Neuron (in vitro differentiated cells): ENCODE results near the gene NBEA.

Experiments
- H2AFZ ChIP-seq: one replicate; pipeline ENCODE4 v1.6.1; 2013; ENCODE audit warnings: low read depth, mild to moderate bottlenecking, inconsistent platforms, low read length, moderate library complexity
- H3K27me3 ChIP-seq: one replicate; pipeline ENCODE4 v1.6.1; 2013; ENCODE audit warnings: low read length; ENCODE audit not compliant: insufficient read depth
- H3K36me3 ChIP-seq: one replicate; pipeline ENCODE4 v1.6.1; 2013; ENCODE audit warnings: low read length; ENCODE audit not compliant: insufficient read depth
- H3K4me1 ChIP-seq: one replicate; pipeline ENCODE4 v1.6.1; 2013; ENCODE audit warnings: low read length; ENCODE audit not compliant: insufficient read depth
- H3K4me3 ChIP-seq: 2 replicates; pipeline ENCODE4 v1.5.1; 2013; ENCODE audit warnings: mild to moderate bottlenecking, low read length, moderate library complexity
- H3K9me3 ChIP-seq: one replicate; pipeline ENCODE4 v1.6.1; 2013; ENCODE audit warnings: low read length

Gene NBEA

DNA sequence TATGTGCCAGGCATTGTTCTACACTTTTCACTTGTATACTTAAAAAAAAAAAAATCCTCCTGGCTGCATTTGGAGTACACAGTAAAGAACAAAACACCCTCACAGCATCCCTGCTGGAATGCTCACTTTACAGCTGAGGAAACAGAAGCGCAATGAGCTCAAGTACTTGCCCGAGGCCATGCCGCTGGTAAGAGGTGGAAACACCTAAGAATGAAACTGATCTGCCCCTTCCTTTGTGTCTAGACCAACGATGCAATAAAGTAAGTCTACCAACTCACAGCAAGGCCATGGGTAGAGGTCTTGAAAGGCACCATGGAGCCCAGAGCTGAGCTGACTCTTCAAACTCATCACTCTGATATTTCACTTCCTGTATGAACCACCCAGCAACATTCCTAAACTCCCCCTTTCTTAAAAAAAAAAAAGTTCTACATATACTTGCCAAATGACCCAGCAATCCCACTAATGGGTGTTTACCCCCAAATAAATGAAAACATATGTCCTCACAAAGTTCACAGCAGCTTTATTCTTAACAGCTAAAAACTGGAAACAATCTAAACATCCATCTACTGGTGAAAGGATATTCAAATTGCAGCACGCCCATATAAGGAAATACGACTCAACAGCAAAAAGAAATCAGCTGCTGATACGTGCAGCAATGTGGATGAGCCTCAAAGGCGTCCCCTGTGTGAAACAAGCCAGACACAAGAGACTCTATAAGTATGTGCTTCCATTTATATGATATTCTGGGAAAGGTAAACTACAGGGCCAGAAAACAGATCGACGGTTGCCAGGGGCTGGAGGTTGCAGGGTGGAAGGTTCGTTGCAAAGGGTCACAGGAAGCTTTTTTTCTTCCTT, 771.1 kb downstream of the NBEA start:
- no peak overlapping the region for H2AFZ ChIP-seq
- no peak overlapping the region for H3K4me3 ChIP-seq
- no peaks in the 10 kb centered on the region for H3K36me3 ChIP-seq
- H3K4me1 ChIP-seq = peaks cover 10% of the 10 kb centered on the region
- no peaks in the 10 kb centered on the region for H3K9me3 ChIP-seq
- H3K27me3 ChIP-seq = no peaks in the 10 kb centered on the region

DNA sequence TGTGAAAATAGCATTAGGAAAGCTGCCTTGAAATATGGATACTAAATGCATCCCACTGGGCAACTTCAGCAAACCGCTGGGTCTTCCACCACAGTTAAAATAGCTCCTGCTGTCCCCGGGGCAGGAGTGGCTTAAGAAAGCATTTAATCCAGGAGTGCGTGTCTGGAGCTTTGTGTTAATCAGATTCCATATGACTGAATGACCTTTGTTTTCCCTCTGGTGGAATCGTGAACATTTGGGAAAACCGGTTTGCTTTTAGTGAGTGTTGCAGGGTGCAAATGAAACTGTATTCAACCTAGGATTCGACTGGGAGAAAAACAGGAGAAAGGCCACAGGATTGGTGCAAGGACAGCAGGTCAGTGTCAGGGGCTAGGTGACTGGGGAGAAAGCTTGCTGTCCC, 772.1 kb downstream of the NBEA start:
- Histone ChIP-seq H3K4me1 (peaks cover 10% of the 10 kb centered on the region), H2AFZ (no peak overlapping the region), H3K4me3 (no peak overlapping the region), H3K9me3 (no peaks in the 10 kb centered on the region), H3K27me3 (no peaks in the 10 kb centered on the region), H3K36me3 (no peaks in the 10 kb centered on the region)

DNA sequence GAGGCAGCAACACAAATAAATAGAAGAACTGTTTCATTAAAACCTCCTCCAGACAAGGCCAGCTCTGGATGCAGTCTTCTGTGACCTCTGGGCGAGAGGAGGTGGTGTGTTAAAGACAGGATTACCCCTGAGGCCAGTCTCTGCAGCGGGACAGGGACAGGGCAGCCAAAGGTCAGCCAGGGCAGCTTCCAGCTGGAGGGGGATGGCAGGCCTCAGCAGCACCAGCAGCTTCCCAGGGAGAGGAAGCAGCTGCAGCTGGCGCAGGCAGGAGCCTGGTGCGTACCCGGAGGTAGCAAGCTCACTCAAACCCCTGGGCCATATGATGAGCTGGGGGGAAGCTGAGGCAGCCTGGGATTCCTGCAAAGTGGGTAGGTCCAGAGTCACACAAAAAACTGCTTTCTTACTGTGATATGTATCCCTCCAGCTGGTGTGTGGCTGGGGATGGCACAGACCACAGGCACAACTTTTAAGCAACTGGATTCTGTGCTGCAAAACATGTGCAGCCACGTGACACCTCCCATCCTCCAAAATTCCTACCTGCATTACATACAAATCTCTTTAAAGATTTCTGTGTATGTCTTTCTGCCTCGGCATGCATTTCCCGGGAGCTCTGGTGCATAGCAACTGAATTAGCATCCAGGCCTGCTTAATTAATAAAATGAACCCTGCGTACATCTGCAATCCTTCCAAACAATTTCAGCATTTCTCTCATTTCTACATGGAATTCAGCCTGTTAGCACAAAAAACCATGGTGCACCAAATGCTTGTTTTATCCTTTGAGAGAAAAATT, 772.7 kb downstream of the NBEA start:
- H2AFZ ChIP-seq = no peak overlapping the region
- H3K4me3 ChIP-seq = no peak overlapping the region
- H3K27me3 ChIP-seq = no peaks in the 10 kb centered on the region
- H3K9me3 ChIP-seq = no peaks in the 10 kb centered on the region
- peaks cover 10% of the 10 kb centered on the region for H3K4me1 ChIP-seq
- H3K36me3 ChIP-seq = no peaks in the 10 kb centered on the region

DNA sequence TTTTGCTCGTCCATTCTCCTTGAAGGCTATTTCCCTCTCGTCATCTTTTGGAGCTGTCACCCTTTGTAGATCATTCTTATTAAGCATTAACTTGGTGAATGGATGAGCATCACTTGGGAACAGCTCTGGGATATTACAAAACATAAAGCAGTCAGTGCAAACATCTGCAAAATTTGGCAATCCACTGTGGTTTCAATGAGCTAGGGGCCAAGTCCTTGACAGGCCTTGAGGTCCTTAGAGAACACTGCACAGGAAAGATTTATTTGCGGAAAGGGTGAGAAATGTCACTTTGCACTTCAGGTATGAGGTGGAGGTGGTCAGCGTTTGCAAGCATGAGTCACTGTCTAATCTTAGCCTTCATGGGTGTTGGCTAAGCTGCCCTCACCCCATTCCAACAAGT, 774.1 kb downstream of the NBEA start:
- Histone ChIP-seq H2AFZ (no peak overlapping the region), H3K4me3 (no peak overlapping the region), H3K9me3 (no peaks in the 10 kb centered on the region), H3K36me3 (no peaks in the 10 kb centered on the region), H3K27me3 (no peaks in the 10 kb centered on the region), H3K4me1 (peaks cover 10% of the 10 kb centered on the region)

DNA sequence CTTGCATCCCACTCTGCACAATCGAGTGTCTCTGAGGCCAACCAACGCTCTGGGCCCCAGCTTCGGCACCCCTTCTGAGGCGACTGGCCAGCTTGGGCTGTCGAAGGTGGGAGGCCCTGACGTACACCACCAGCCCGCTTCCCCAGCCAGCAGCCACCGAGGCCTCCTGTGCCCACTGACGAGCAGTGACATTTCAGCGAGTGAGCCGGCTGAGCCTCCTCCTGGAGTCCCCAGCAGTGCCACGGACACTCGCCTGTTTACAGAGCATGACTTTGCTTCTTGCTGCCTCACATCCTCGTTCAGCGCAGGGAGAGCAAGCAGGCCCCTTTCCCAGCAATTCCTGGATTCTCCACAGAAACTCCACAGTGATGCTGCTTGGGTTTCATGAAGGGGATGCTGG, 774.7 kb downstream of the NBEA start:
- no peaks in the 10 kb centered on the region for H3K36me3 ChIP-seq
- H3K9me3 ChIP-seq = no peaks in the 10 kb centered on the region
- H3K4me1 ChIP-seq = peaks cover 10% of the 10 kb centered on the region
- H2AFZ ChIP-seq = no peak overlapping the region
- no peak overlapping the region for H3K4me3 ChIP-seq
- H3K27me3 ChIP-seq = no peaks in the 10 kb centered on the region

DNA sequence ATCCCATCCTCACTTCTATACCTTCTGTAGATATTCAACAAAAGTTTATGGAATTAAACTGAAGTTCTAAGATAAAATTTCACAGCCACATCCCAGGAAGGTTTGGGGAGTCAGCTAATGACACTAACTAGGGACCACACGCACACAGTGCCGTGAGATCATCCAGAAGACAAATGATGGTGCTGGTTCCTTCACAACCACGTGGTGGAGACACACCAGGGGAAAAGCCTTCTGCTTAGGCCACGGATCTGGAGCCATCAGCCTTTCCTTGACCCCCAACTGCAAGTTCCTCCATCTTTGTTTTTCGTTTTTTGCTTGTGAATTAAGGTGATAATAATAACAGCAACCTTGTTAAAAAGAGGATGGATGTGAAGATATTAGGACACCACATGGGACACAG, 776.0 kb downstream of the NBEA start:
- Histone ChIP-seq H2AFZ (no peak overlapping the region), H3K27me3 (no peaks in the 10 kb centered on the region), H3K4me1 (peaks cover 10% of the 10 kb centered on the region), H3K9me3 (no peaks in the 10 kb centered on the region), H3K4me3 (no peak overlapping the region), H3K36me3 (no peaks in the 10 kb centered on the region)

DNA sequence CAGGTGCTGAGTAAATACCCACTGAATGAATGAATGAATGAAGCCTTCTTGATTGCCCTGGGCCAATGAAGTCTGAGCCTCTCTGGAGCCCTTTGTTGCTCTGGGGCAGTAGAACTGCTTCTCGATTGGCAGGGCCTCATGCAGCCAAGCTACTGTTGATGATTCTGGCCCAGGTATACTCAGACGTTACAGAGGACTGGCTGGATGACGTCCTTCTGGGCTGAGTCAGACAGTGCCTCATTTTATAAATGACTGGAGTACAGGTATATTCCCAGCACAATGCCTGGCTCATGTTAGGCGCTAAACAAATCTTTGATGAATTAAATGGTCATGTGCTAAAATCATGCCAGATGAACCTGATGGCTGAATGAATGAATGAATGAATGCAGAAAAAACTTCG, 778.2 kb downstream of the NBEA start:
- H3K4me1 ChIP-seq = no peaks in the 10 kb centered on the region
- H3K9me3 ChIP-seq = no peaks in the 10 kb centered on the region
- no peak overlapping the region for H3K4me3 ChIP-seq
- no peak overlapping the region for H2AFZ ChIP-seq
- H3K27me3 ChIP-seq = no peaks in the 10 kb centered on the region
- H3K36me3 ChIP-seq = no peaks in the 10 kb centered on the region

DNA sequence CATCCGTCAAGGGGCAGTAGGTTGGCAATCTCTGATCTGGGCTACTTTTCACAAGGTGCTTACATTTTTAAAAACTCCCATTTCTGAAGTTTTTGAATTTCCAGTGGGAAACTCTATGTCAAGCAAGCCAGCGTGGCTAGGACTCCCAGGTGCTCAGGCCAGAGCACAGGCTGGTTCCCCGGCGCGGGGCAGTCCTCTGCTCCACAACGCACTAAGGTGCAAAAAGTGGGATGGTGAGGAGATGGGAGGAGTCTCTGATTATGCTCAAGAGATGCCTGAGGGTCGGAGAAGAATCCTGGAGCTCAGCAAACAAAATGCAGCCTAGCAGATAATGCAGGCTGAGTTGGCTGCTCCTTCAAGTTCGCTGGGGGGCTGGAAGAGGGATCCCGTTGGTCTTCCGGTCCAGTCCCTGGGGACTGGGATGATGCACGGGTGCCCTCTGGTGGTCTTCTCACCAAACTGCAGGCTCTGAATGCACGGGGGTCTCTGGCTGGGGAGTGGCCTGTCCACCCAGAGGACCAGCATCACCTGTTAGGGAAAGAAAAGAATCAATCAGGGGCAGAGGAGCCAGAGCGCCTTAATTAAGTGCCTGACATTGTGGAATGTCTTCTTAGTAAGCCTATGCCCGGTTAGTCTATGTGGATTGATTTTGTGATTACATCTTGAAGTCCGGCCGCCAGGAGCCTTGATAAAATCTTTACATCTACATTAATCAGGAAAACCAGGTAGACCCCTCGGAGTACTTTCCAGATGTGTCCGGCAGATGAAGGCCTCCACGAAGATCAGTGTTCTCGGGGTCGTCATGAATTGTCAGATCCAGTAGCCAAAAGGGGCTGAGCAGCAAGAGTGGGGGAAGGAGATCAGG, 778.9 kb downstream of the NBEA start:
- H3K4me1 ChIP-seq = no peaks in the 10 kb centered on the region
- no peak overlapping the region for H3K4me3 ChIP-seq
- no peaks in the 10 kb centered on the region for H3K36me3 ChIP-seq
- no peaks in the 10 kb centered on the region for H3K9me3 ChIP-seq
- no peaks in the 10 kb centered on the region for H3K27me3 ChIP-seq
- no peak overlapping the region for H2AFZ ChIP-seq
